Measurements from ENCODE around the gene MBD3L4.
A peak's percentile ranks its signal among the peaks of the same experiment; 100 is the strongest.
"Not testable (repeated sequence)": the region's sequence is repeated elsewhere in the genome, so short reads cannot be mapped to it uniquely, and the experiment has no call there.

The MBD3L4 gene

GRCh38 chr19:7058576-7058975 lies 18.6 kb upstream of the MBD3L4 start, which contains the start of gene MBD3L3:
TSS of gene MBD3L3 (minus strand) at chr19:7058676. CDS start at chr19:7058605, 71 bp downstream.
- H3K27ac Mint-ChIP-seq, DNase-seq, ATAC-seq, H3K9me3 Mint-ChIP-seq, H3K4me3 Mint-ChIP-seq, H3K27me3 Mint-ChIP-seq, H3K4me1 Mint-ChIP-seq: not testable (repeated sequence)

DNA sequence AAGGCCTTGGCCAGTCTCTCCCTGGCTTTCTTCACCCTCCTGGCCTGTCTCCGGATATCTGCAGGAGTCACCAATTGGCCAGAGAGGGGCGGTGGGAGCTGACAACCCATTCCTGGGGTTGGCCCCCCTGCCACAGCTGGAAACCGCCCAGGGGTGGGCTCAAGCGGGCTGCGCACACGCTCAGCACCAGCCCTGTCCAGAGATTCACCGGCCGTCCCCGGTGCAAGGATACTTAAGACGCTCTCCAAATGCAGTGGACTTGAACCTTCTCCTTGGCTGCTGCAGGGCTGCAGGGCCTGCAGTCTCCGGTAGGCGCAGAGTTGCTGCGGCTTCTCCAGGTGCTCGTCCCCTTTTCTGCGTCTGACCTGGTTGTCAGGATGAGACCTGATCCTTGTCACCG lies 16.4 kb upstream of the MBD3L4 start:
- H3K9me3 Mint-ChIP-seq, ATAC-seq, DNase-seq, H3K27me3 Mint-ChIP-seq, H3K4me1 Mint-ChIP-seq, H3K27ac Mint-ChIP-seq, H3K4me3 Mint-ChIP-seq: not testable (repeated sequence)

DNA sequence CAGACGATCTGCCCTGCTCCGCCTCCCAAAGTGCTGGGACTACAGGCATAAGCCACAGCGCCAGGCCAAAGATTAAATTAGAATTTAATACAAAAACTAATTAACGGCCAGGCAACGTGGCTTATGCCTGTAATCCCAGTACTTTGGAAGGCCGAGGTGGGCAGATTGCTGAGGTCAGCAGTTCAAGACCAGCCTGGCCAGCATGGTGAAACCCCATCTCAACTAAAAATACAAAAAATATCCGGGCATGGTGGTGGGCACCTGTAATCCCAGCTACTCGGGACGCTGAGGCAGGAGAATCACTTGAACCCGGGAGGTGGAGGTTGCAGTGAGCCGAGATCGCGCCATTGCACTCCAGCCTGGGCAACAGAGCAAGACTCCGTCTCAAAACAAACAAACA lies 15.7 kb upstream of the MBD3L4 start:
- not testable (repeated sequence) for ATAC-seq, H3K4me3 Mint-ChIP-seq, H3K27me3 Mint-ChIP-seq, DNase-seq, H3K4me1 Mint-ChIP-seq, H3K27ac Mint-ChIP-seq, H3K9me3 Mint-ChIP-seq

DNA sequence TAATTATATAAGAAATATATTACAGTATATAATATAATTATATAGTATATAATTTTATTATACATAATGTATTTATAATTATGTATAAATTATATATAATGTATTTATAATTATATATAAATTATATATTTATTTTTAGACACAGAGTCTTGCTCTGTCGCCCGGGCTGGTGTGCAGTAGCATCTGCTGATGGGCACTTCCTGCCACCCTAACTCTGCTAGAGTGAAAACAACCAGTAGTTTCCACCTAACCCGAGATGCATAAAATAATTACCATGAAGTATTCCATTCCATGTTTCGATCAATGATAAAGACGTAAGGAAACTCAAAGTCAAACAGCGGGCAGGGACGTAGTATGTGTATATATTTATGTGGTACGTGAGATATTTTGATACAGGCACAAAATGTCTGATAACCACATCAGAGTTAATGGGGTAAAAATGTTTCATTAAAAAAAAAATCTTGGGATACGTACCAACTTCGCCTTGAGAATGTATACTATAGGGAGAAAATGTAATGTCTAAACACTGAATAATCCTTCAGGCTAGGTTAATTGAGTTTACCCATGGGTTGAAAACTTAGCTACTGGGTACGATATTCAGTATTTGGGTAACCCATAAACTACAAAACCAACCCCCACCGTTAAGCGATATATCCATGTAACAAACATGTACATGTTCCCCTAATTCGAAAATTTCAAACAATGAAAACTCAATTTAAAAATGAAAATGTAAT lies 14.8 kb upstream of the MBD3L4 start:
- not testable (repeated sequence) for H3K27me3 Mint-ChIP-seq, DNase-seq, H3K9me3 Mint-ChIP-seq, H3K4me1 Mint-ChIP-seq, ATAC-seq, H3K27ac Mint-ChIP-seq, H3K4me3 Mint-ChIP-seq

- not testable (repeated sequence) for DNase-seq, H3K9me3 Mint-ChIP-seq, H3K4me3 Mint-ChIP-seq, ATAC-seq, H3K4me1 Mint-ChIP-seq, H3K27ac Mint-ChIP-seq, H3K27me3 Mint-ChIP-seq
Measured at GRCh38 chr19:7052896-7053295, 12.9 kb upstream of the MBD3L4 start.

DNA sequence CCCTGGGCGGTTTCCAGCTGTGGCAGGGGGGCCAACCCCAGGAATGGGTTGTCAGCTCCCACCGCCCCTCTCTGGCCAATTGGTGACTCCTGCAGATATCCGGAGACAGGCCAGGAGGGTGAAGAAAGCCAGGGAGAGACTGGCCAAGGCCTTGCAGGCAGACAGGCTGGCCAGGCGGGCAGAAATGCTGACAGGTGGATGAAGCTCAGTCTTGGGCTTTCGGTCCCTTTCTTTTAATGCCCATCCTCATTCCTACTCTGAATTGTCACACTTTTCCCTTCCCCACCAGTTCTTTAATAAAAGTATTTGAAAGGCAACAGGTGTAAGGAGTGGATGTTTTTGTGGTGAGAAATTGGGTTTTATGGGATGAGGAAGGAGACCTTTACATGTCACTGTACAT lies 11.4 kb upstream of the MBD3L4 start:
- not testable (repeated sequence) for H3K4me3 Mint-ChIP-seq, H3K4me1 Mint-ChIP-seq, H3K27me3 Mint-ChIP-seq, H3K27ac Mint-ChIP-seq, ATAC-seq, H3K9me3 Mint-ChIP-seq, DNase-seq

DNA sequence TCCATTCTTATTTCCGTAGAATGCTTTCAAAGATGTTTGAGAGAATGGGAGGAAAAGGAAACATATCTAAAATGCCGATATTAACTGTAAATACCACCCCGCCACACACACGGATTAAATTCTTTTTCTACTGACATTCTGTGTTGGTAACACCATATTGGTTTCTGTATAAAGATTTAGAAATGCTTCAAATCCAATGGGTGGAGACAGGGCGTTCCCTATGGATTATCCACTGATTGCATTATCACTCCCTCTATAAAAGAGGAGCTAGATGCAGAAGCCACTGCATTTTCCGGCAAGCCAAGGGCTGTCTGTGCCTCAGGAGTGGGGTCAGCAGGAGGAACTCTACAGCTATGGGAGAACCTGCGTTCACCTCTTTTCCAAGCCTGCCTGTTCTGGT lies 9.0 kb upstream of the MBD3L4 start, which contains the start of gene MBD3L2:
Gene MBD3L2 (plus strand): TSS at position 301 of the 400 bp plus-strand sequence. CDS start 53 bp downstream, at position 354.
- ATAC-seq, H3K9me3 Mint-ChIP-seq, H3K4me3 Mint-ChIP-seq, H3K27me3 Mint-ChIP-seq, H3K4me1 Mint-ChIP-seq, DNase-seq, H3K27ac Mint-ChIP-seq: not testable (repeated sequence)

GRCh38 chr19:7041563-7041962 lies 1.6 kb upstream of the MBD3L4 start:
- not testable (repeated sequence) for ATAC-seq, H3K4me1 Mint-ChIP-seq, H3K4me3 Mint-ChIP-seq, H3K9me3 Mint-ChIP-seq, DNase-seq, H3K27me3 Mint-ChIP-seq, H3K27ac Mint-ChIP-seq

DNA sequence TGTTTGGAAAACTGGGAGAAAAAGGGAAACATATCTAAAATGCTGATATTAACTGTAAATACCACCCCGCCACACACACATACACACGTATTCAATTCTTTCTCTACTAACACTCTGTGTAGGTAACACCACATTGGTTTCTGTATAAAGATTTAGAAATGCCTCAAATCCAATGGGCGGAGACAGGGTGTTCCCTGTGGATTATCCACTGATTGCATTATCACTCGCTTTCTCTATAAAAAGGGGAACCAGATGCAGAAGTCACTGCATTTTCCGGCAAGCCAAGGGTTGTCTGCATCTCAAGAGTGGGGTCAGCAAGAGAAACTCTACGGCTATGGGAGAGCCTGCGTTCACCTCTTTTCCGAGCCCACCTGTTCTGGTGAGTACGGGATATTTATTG lies 9.7 kb downstream of the MBD3L4 start, which contains the start of gene MBD3L5:
Gene MBD3L5 (plus strand): TSS at position 301 of the 400 bp plus-strand sequence. CDS start 34 bp downstream, at position 335.
- not testable (repeated sequence) for DNase-seq, ATAC-seq, H3K4me1 Mint-ChIP-seq, H3K27ac Mint-ChIP-seq, H3K4me3 Mint-ChIP-seq, H3K27me3 Mint-ChIP-seq, H3K9me3 Mint-ChIP-seq

- not testable (repeated sequence) for DNase-seq, ATAC-seq, H3K27me3 Mint-ChIP-seq, H3K4me1 Mint-ChIP-seq, H3K9me3 Mint-ChIP-seq, H3K4me3 Mint-ChIP-seq, H3K27ac Mint-ChIP-seq
Measured at GRCh38 chr19:7028790-7029189, 11.2 kb downstream of the MBD3L4 start.

GRCh38 chr19:7021331-7021730 lies 18.6 kb downstream of the MBD3L4 start, which contains the start of gene MBD3L2B:
TSS of gene MBD3L2B (minus strand) at chr19:7021431. CDS start at chr19:7021397, 34 bp downstream.
- not testable (repeated sequence) for DNase-seq, ATAC-seq, H3K4me3 Mint-ChIP-seq, H3K4me1 Mint-ChIP-seq, H3K27me3 Mint-ChIP-seq, H3K9me3 Mint-ChIP-seq, H3K27ac Mint-ChIP-seq

DNA sequence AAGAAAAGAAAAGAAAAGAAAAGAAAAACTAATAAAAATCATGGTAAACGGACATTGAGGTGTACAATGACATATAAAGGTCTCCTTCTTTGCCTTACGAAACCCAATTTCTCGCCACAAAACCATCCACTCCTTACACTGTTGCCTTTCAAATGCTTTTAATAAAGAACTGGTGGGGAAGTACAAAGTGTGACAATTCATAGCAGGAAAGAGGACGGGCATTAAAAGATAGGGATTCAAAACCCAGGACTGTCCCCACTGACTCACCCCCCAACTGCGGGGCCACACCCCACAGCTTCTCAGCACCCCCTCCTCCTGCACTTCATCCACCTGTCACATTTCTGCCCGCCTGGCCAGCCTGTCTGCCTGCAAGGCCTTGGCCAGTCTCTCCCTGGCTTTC lies 21.2 kb downstream of the MBD3L4 start:
- Mint-ChIP-seq H3K4me3 (no peak overlapping the region), H3K27me3 (no peaks in the 10 kb centered on the region), H3K4me1 (peaks cover 5% of the 10 kb centered on the region), H3K9me3 (no peaks in the 10 kb centered on the region), H3K27ac (no peak overlapping the region)
- ATAC-seq = no peak
- no peak for DNase-seq

DNA sequence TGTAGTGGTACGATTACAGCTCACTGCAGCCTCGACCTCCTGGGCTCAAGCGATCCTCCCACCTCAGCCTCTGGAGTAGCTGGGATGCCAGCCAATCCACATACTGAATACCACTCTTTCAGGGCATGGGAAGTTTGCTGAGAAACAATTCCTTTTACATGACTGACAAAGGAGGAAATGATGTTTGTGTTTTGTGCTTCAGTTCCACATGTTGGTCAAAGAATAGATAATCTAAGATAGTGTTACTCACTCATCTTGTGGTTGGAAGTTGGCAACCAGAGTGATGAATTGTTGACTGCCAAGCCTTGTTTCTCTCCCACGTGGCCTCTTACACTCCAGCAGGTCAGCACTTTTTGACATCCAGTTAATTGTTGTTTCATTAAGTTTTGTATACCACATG lies 26.3 kb downstream of the MBD3L4 start:
- Mint-ChIP-seq H3K27me3 (no peaks in the 10 kb centered on the region), H3K4me3 (no peak overlapping the region)
- DNase-seq = no peak

DNA sequence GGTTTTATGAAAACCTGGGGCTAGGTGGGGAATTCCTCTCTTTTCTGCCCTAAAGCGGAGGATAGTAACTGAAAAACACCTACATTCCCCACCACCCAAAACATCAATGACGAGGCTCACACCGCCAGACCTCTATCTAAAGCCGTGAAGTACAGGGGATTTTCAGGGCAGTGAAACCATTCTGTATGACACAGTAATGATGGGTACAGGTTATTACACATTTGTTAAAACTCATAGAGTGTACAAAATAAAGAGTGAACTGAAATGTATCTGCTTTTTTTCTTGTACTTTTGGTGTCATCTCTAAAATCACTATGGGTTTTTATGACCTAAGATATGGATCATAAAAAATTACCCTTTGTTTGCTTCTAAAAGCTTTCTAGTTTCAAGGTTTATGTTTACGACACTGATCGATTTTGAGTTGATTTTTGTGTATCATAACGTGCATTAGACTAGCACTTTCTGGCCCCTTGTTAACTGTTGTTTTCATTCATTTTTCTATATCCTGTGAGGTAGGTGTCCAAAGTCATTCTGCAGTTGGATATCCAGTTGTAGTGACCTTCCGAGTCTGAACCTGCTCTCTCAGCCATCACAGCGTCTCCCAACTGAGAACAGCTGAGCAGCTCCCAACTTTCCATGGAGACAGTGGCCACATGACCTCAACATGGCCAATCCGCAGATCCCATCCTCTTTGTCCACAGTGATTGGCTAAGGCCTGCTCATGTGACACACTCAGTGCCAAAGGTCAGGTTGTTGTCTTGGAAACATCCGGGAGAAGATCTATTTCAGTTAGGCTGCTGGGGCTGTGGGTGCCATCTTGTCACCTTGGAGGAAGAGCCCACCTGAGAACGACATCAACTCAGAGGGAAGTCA lies 29.0 kb downstream of the MBD3L4 start:
- ATAC-seq (peak; percentile 94), DNase-seq (peak in 1 of 2 donors; percentile 51)
- Mint-ChIP-seq H3K9me3 (peaks cover 0 to 5% of the 10 kb centered on the region in 2 donors), H3K27ac (peak overlapping the region in 1 of 2 donors; percentile 74), H3K4me3 (peak overlapping the region; percentile 21 to 31), H3K4me1 (peaks cover 65% of the 10 kb centered on the region), H3K27me3 (no peaks in the 10 kb centered on the region)

More for the DNA sequence above, 26.3 kb downstream of the MBD3L4 start:
- Mint-ChIP-seq H3K9me3 (peaks cover 0 to 5% of the 10 kb centered on the region in 2 donors), H3K27ac (no peak overlapping the region), H3K4me1 (peaks cover 46% of the 10 kb centered on the region)
- peak; percentile 74 for ATAC-seq

GRCh38 chr19:7007859-7008258 lies 32.1 kb downstream of the MBD3L4 start:
- Mint-ChIP-seq H3K4me1 (peaks cover 60% of the 10 kb centered on the region), H3K27me3 (no peaks in the 10 kb centered on the region), H3K27ac (no peak overlapping the region), H3K4me3 (no peak overlapping the region), H3K9me3 (peaks cover 0 to 5% of the 10 kb centered on the region in 2 donors)
- ATAC-seq (no peak), DNase-seq (no peak)

All from stimulated activated naive CD8-positive, alpha-beta T cell treated with anti-CD3 and anti-CD28 coated beads, Interleukin-15, amount 100 ng/mL, for 72 hours (primary cell).